Lower leg skin (tissue), 3 donors: ENCODE results near the gene AKR1C8.

Source experiments
- POLR2A ChIP-seq, 2 donors: fragments of 450-650 bp; IDR thresholded peaks; one replicate each; pipeline ENCODE4 v1.6.1; 2016 to 2017; ENCODE audit warnings: antibody characterized with exemption in 2 of 2, mild to moderate bottlenecking in 1 of 2, moderate library complexity in 1 of 2
- TF ChIP-seq, protein P1 (sequence below), 3 donors: fragments of 450-650 bp; IDR thresholded peaks; one replicate each; pipeline ENCODE4 v1.5.1; 2016; ENCODE audit warnings: antibody characterized with exemption in 3 of 3, mild to moderate bottlenecking in 3 of 3, moderate library complexity in 2 of 3

DNA sequence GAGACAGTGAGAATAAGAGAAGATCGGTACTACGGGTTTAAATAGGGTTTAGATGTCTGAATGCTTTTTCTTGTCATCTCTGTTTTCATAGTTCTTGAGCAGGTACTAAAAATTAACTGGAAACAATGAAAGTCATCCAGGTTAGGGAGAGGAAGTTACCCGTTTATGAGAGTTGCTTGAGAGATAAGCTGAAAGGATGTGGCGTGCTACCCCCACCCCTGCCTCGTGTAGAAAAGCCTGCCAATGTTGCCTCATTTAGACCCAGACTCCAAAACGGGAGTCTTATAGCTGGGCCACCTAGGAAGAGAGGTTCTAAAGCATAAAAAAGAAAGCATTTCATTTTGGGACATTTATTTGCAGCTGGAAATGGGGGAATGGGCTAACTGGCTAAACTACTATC is 21.8 kb upstream of the AKR1C8 start:
- TF ChIP-seq, protein P1, sequence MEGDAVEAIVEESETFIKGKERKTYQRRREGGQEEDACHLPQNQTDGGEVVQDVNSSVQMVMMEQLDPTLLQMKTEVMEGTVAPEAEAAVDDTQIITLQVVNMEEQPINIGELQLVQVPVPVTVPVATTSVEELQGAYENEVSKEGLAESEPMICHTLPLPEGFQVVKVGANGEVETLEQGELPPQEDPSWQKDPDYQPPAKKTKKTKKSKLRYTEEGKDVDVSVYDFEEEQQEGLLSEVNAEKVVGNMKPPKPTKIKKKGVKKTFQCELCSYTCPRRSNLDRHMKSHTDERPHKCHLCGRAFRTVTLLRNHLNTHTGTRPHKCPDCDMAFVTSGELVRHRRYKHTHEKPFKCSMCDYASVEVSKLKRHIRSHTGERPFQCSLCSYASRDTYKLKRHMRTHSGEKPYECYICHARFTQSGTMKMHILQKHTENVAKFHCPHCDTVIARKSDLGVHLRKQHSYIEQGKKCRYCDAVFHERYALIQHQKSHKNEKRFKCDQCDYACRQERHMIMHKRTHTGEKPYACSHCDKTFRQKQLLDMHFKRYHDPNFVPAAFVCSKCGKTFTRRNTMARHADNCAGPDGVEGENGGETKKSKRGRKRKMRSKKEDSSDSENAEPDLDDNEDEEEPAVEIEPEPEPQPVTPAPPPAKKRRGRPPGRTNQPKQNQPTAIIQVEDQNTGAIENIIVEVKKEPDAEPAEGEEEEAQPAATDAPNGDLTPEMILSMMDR (IDR thresholded peaks at IDR 0.05) = no peak
- no peak for TF ChIP-seq POLR2A (IDR thresholded peaks at IDR 0.05)
